GM03348 (cell line): ENCODE data around the gene HSPB9.
"Not testable (repeated sequence)": the region's sequence is repeated elsewhere in the genome, so short reads cannot be mapped to it uniquely, and the experiment has no call there.

Experiments
- DNase-seq: peaks from one replicate; pipeline ENCODE4 v3.0.0; 2012; ENCODE audit warnings: low spot score

HSPB9 gene

GRCh38 chr17:42120161-42120769 lies 2.3 kb upstream of the HSPB9 start:
- no peak for DNase-seq

GRCh38 chr17:42120770-42121769 lies 1.5 kb upstream of the HSPB9 start, which contains the start of gene KAT2A:
TSS of gene KAT2A (minus strand) at chr17:42121367. CDS start at chr17:42121304, 63 bp downstream.
- DNase-seq: peak; percentile 97

GRCh38 chr17:42124256-42124655 lies 1.7 kb downstream of the HSPB9 start:
- DNase-seq: no peak

- no peak for DNase-seq
These were observed 3.0 kb downstream of the HSPB9 start for GRCh38 chr17:42125565-42125964.

- DNase-seq: no peak
These were observed 4.2 kb downstream of the HSPB9 start for GRCh38 chr17:42126836-42127235.

GRCh38 chr17:42127414-42127813 lies 4.8 kb downstream of the HSPB9 start:
- no peak for DNase-seq

GRCh38 chr17:42129109-42129837 lies 6.7 kb downstream of the HSPB9 start:
- DNase-seq: no peak

- DNase-seq: no peak
These were observed 7.8 kb downstream of the HSPB9 start for GRCh38 chr17:42130310-42130936.

- DNase-seq: no peak
These were observed 8.6 kb downstream of the HSPB9 start for GRCh38 chr17:42131232-42131631.

- DNase-seq: no peak
These were observed 9.4 kb downstream of the HSPB9 start for GRCh38 chr17:42131981-42132432.

GRCh38 chr17:42132941-42133340 lies 10.3 kb downstream of the HSPB9 start:
- DNase-seq: peak; percentile 92

GRCh38 chr17:42133461-42134041 lies 10.9 kb downstream of the HSPB9 start:
- no peak for DNase-seq

- no peak for DNase-seq
These were observed 12.5 kb downstream of the HSPB9 start for GRCh38 chr17:42135151-42135550.

GRCh38 chr17:42135664-42136653 lies 13.4 kb downstream of the HSPB9 start:
- DNase-seq: peak; percentile 48

- DNase-seq: no peak
These were observed 14.0 kb downstream of the HSPB9 start for GRCh38 chr17:42136654-42137051.

- DNase-seq: no peak
These were observed 16.3 kb downstream of the HSPB9 start for GRCh38 chr17:42138749-42139492.

GRCh38 chr17:42140690-42141089 lies 18.1 kb downstream of the HSPB9 start:
- DNase-seq: not testable (repeated sequence)

GRCh38 chr17:42141382-42141781 lies 18.8 kb downstream of the HSPB9 start:
- DNase-seq: no peak

- DNase-seq: peak; percentile 78
These were observed 19.8 kb downstream of the HSPB9 start for GRCh38 chr17:42142371-42142896.
